ENCODE measurements around the gene FAM83D.

FAM83D gene

GRCh38 chr20:38883081-38883980 lies 42.9 kb upstream of the FAM83D start:
- no peak for TF ChIP-seq CTCF (IDR thresholded peaks at IDR 0.05; ENCODE audit: insufficient read depth, low read depth, low read length, missing control alignments)
- no peak overlapping the region for H3K4me3 ChIP-seq (ENCODE audit: low read length)
- no peak for DNase-seq (ENCODE audit: low read depth)

GRCh38 chr20:38883981-38884733 lies 42.1 kb upstream of the FAM83D start:
- no peak for DNase-seq (ENCODE audit: low read depth)

GRCh38 chr20:38885357-38885756 lies 40.9 kb upstream of the FAM83D start:
- no peak for DNase-seq (ENCODE audit: low read depth)
- TF ChIP-seq CTCF (IDR thresholded peaks at IDR 0.05; ENCODE audit: insufficient read depth, low read depth, low read length, missing control alignments): no peak
- no peak overlapping the region for H3K4me3 ChIP-seq (ENCODE audit: low read length)

More at GRCh38 chr20:38883981-38884733, 42.1 kb upstream of the FAM83D start:
- TF ChIP-seq CTCF (IDR thresholded peaks at IDR 0.05; ENCODE audit: insufficient read depth, low read depth, low read length, missing control alignments): no peak
- no peak overlapping the region for H3K4me3 ChIP-seq (ENCODE audit: low read length)

GRCh38 chr20:38888059-38888831 lies 38.0 kb upstream of the FAM83D start:
- H3K4me3 ChIP-seq (ENCODE audit: low read length): no peak overlapping the region
- DNase-seq (ENCODE audit: low read depth): peak; percentile 35
- no peak for TF ChIP-seq CTCF (IDR thresholded peaks at IDR 0.05; ENCODE audit: insufficient read depth, low read depth, low read length, missing control alignments)

- DNase-seq (ENCODE audit: low read depth): no peak
- no peak overlapping the region for H3K4me3 ChIP-seq (ENCODE audit: low read length)
- TF ChIP-seq CTCF (IDR thresholded peaks at IDR 0.05; ENCODE audit: insufficient read depth, low read depth, low read length, missing control alignments): no peak
Observed at GRCh38 chr20:38889050-38889449, 37.2 kb upstream of the FAM83D start.

- no peak for DNase-seq (ENCODE audit: low read depth)
- TF ChIP-seq CTCF (IDR thresholded peaks at IDR 0.05; ENCODE audit: insufficient read depth, low read depth, low read length, missing control alignments): no peak
- H3K4me3 ChIP-seq (ENCODE audit: low read length): no peak overlapping the region
Observed at GRCh38 chr20:38889792-38890496, 36.3 kb upstream of the FAM83D start.
